GM18909 (cell line): Measurements from ENCODE around the gene RASA3.

ENCODE experiments used
- ATAC-seq: cut with Tn5 transposase; IDR thresholded peaks from one replicate; pipeline ENCODE4 v1.9.1; 2021; ENCODE audit warnings: mild to moderate bottlenecking; ENCODE audit not compliant: unreplicated experiment, poor library complexity

The RASA3 gene

DNA sequence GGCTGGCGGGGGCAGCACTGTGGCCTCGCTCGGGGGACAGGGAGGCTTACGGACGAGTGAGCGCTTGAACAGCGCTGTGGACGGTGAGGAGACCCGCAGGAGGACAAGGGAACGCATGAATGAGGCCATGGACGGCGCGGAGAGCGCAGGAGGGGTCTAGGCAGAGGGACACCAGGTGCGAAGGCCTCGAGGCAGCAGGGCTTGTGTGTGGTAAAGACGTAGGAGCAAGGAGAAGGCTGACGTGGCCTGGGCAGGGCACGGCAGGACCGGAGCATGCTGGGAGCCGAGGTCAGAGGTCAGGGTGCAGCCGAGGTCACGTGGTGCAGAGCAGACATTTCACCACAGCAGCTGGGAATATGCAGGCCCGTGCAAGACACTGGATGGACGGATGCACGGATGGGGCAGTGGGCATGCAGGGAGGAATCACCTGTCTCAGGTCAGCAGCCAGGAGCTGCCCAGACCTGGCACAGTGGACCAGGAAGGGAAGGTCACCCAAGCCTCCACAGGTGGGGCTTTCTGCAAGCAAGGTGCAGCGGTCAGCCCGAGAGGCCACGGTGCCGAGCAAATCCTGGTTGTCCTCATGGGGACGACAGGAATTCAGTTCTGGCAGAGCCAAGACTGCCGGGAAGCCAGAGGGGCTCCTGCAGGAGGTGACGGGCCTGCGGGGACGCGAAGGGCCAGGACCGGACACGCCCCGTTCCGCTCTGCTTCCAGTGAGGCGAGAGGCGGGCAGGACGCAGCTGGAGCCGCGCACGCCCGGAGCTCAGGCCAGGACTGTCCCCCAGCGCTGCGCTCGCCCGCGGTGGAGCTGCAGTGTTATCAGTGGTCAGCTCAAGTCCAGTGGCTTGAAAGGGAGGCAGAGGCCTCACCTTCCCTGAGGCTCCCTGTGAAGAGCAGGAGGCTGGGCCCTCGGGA is 72.2 kb downstream of the RASA3 start:
- no peak for ATAC-seq

DNA sequence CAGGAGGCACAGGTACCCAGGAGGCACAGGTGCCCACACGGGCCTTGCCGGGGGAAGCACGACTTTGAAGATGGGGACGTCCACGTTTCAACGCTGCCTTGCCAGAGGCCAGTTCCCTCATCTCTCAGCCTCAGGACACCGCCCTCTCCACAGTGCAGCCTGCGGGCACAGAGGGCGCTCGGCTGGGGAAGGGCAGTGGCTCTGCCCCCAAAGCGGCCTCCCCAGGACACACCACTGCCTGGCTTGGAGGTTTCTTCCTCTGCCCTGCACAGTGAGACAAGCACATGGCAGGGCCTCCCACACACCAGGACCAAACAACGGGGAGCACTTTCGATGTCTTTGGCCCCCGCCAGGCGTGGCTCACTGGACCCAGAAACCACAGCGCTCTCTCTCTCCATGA is 73.0 kb downstream of the RASA3 start:
- no peak for ATAC-seq

DNA sequence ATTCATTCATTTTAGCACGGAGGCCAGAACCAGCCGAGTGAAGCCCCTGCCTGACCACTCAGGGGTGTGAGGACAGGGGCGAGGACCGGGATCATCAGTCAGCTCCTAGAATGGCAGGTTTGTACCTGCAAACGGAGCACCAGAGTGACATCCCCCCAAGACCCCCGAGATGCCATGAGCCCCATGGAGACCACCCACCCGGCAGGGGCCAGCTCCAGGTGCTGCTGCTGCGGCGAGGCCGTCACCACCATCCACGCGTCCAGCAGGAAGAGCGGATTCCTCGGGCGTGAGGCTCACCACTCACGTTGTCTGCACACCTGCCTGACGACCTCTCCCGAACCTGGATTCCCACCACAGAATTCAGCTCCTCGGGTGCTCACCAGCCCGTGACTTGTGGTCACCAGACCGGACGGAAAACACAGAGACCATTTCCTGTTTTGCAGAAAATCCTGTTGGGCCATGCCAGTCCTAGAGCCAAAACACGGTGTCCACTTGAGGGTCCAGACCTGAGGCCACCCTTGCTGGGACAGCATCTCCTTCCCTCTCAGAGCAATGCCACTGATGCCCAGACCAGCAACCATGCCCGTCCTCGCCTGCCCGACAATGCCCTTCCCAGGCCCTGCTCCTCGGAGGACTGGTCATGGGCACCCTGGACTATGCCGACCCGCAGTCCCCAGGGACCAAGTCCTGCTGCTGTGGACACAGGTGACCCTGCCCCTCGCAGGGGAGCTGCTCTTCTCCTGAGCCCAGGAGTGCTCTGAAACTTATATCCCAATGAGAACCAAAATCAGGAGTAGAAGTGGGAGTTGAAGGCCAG is 74.2 kb downstream of the RASA3 start:
- no peak for ATAC-seq

DNA sequence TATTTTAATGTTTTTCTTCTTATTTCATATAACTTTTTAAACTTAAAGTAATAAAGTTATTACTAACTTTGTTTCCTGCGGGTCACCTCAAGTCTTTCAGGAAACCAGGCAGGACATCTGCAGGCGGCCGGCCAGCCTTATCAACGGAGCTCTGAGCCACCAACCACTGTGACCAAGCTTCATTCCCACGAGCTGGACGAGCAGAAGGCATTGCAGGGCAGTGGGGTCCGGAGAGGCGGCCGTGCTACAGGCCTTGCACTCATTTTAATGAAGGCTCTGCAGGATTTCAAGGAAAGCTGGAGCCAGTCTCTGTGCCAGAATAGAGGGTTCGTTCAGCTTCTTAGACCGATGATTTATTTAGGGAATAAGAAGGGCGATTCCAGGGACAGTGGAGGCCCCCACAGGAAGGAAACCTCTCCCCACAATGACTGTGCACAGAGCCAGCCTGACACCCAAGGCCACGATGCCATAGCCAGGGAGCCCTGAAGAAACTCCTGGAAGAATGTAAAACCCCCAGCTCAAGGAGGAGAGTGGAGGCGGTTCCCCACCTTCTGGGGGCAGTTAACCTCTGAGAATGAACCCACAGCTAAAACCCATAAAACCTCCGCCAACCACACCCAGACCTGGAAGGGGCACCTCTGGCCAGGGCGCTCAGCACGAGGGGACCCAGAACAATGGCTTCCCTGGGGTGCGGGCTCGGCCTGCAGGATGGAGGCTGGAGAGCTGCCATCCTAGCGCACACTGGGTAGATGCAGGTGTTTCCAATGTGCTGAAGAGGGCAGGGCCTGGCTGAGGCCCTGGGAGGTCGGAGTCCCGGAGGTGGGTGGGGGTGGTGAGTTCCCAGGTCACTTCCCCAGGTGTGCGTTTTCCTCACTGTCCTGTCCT is 75.0 kb downstream of the RASA3 start:
- ATAC-seq, result no peak

DNA sequence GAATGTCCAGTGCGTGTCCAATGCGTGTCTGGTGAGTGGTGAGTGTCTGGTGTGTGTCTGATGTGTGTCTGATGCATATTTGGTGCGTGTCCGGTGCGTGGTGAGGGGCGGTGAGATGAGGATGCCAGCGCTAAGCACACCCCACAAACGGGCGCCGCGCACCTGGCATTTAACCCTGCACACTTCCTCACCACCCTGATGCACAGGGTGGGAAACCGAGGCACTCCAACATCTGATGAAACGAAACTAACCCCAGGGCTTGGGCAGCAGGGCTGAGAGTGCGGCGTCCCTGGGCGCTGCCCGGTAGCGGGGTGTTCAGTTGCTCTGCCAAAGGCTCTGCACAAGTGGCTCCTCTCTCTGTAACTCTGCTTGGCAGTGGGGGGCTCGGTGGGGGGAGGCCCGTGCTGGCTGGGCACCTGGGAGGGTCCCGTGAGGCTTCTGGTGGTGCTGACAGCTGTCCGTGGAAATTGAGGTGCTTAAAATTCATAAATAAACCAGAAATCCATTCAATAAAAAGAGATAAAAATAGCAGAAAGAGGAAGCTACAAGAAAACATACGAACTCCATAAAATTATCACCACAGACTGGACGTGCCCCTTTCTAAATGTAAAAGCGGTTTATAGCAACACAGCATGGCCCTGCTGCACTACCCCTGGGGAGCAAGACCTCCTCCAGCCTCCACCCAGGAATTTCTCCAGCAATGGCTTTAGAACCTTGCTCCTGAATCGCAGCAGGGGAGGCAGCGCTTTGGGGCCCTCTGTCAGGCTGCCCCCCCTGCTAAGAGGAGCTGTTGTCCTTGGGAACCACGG is 76.0 kb downstream of the RASA3 start:
- no peak for ATAC-seq

DNA sequence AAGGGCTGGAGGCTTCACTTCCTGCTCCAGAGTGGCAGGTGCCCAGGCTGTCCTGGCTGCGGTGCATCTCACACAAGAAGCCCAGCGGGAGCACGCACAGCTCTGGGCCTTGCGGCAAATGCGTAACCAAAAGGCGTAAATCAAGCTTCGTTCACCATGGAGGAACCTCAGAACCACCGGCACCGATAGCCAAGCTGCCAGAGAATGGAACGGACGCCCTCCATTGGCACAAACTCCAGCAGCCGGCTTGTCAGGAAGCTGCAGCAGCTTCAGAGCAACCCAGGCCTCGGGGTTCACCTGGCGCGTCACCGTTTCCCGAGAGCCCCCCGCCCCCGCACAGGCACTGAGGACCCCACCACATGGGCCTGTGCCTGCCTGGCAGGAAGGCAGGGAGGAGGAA is 76.7 kb downstream of the RASA3 start:
- no peak for ATAC-seq

DNA sequence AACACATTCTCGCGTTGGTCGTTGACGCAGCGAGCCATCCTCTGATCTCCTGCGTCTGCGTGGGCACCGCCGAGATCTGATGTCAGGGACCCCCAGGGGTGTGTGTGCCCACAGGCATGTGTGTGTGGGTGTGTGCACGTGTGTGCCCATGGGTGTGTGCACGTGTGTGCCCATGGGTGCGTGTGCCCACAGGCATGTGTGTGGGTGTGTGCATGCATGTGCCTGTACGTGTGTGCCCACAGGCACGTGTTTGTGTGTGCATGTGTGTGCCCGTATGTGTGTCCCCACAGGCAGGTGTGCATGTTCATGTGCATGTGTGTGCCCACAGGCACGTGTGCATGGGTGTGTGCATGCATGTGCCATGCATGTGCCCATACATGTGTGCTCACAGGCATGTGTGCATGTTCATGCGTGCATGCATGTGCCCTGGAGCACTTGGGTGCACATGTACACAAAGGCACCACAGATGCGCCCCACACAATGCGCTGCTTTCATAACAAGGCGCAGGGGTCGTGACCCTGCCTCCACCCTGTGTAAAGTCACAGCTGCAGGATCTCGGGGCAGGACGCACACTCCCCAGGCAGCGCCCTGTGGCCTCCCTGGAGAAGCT is 77.5 kb downstream of the RASA3 start:
- ATAC-seq, result no peak

DNA sequence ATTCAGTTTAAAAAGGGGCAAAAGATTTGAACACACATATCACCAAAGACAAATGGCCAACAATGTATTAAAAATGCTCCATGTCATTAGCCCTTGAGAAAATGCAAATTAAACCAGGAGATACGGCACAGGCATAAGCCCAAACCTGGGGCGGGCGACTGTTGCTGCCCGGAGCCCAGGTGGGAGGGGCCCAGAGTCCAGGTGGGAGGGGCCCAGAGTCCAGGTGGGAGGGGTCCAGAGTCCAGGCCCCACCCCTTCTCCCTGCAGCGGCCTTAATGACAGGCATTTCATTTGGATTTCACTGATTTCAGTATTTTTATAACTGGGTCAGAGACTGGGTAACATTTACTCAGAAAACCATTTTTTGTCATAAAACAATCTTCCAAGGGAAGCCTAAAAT is 78.2 kb downstream of the RASA3 start:
- no peak for ATAC-seq

DNA sequence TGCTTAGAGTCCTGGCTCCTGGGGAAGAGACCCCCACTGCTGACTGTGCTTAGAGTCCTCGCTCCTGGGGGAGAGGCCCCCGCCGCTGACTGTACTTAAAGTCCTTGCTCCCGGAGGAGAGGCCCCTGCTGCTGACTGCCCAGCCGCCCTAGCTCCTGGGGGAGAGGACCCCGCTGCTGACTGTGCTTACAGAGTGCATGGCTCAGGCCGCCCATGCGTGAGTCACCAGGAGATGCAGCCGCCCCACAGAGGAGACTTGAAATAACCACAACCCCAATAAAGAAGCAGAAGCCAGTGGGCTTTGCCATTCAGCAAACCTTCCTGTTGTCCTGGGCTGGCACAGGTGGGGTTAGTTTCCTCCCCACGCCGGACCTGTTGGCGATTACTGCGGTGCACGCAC is 79.4 kb downstream of the RASA3 start:
- no peak for ATAC-seq

DNA sequence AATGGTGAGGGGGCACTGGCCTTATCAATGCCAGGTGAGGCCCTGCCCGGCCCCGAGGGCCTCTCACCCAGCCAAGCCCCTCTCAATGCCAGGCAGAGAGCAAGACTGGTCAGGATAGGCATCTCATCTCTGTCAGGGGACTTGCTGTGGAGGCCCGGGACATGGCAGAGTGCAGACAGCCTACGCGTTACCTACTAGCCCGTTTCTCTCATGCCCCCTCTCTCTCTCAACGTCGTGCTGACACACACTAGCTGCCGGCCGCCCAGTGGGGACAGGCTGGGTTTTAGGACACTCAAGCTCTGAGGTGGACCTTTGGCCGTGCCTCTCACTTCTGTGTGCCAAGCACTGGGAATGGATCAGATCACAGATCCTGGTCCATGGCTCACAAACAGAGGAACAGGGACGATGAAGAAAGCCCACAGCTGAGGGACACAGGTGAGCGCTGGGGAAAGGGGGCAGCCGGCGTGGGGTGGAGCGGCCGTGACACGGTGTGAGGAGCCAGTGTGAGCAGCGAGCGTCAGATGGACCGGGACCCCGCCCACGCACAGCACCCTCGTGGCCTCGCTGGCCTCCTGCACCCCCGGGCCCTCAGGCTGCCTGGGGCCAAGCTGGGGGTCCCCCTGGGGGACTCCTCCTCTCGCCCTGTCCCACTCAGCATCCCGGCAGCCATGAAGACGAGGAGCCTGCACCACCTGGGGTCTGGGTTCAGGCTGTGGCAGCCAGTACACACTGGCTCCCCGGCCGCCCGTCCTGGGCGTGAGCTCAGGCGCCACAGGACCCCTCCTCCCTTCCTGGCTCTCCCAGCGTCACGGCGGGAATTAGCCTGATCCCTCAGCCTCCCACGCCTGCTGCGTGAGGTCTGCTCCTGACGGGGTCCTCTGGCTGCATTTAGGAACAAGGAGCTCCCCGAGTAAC is 81.6 kb downstream of the RASA3 start:
- no peak for ATAC-seq

DNA sequence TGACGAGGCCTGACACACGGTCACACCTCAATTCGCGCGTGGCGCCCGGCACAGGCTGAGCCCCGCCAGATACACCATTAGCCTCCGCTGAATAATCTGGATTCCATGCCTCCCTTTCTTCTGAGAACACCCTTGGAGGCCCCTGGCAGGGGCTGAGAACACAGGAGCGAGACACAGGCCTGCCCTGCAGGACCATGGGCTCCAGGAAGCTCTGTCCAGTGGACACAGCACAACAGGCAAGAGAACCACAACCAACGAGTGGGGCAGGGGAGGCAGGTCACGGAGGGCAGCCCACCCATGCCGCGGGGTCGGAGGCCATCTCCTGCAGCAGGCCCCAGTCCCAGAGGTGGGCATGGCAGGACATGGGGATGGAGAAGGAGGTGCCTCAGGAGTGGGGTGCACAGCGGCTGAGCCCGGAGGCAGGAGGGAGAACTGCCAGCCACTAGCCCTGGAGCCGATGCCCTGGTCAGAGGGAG is 82.8 kb downstream of the RASA3 start:
- ATAC-seq, result no peak

DNA sequence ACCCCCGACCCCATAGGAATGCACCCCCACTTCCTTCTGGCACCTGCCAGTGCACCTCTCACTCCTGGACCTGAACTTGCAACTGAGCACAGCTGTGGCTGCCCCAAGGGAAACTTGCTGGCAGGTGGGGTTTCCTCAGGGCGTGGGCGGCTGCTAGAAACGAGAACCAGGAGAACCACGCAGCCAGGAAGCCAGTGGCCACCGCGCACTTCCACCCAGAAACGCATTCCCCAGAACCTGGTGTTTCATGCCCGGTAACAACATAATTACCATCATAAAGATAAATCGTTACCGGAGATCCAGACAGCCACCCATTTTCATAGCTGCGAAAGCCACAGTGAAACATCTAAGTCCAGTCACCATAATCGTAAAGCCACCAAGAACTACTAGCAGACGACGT is 83.4 kb downstream of the RASA3 start:
- ATAC-seq, result peak; percentile 72

DNA sequence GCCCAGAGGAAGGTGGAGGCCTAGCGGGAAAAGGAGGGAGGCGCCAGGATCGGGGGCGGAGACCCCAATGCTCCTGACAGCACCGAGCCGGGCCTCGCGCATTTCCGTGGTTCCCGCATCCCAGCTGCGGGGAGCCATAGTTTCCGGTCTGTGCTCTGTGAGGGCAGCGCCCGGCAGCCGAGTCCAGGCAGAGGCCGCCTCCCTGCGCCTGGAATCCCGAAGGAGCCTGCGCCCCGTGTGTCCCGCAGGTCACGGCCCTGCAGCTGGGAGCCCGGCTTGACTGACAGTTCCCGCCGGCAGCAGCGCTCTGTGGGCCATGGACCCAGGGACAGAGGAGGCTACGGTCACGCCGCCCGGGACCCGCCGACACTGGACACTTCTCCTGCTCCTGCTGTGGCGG is 84.0 kb downstream of the RASA3 start:
- peak; percentile 19 for ATAC-seq

DNA sequence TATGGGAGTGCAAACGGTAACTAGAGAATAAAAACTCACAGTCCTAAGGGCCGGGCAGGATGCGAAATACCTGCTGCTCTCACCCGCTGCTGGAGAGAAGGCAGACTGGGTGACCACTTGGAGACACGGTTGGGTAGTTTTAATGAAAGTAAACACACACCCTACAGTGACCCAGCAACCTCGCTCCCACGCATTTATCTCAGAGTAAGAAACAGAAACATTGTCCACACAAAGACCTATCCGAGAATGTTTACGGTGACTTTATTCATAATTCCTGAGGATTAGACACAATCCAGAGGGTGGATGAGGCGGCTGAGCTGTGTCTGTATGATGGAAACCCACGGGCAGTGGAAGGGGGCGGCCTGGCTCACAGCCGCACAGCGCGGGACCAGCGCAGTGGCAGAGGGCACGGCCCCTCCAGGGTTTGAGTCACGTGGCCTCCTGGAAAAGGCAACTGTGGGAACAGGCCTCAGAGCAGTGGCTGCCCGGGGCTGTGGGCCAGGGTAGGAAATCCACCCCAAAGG is 85.0 kb downstream of the RASA3 start:
- no peak for ATAC-seq

DNA sequence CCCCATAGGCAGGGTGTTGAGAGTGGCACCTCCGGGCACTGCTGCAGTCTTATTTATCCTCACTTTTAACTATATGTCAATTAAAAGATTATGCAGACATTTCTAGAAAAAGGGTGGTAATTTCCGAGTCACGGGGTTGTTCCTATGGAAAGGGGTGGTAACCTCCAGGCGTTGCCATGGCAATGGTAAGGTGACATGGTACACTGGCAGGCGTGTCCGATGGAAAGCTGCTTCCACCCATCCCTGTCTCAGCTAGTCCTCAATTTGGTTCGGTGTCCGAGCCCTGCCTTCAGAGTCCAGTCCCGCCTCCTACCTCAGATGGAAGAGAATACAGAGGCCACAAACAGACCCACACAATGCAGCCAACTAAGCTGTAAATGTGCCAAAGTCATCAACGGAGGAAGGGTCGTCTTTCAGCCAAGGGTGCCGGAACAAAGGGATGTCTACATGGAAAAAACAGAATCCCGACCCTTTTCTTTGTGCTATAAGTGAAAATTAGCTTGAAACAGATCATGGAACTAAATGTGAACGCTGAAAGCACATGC is 85.9 kb downstream of the RASA3 start:
- no peak for ATAC-seq

DNA sequence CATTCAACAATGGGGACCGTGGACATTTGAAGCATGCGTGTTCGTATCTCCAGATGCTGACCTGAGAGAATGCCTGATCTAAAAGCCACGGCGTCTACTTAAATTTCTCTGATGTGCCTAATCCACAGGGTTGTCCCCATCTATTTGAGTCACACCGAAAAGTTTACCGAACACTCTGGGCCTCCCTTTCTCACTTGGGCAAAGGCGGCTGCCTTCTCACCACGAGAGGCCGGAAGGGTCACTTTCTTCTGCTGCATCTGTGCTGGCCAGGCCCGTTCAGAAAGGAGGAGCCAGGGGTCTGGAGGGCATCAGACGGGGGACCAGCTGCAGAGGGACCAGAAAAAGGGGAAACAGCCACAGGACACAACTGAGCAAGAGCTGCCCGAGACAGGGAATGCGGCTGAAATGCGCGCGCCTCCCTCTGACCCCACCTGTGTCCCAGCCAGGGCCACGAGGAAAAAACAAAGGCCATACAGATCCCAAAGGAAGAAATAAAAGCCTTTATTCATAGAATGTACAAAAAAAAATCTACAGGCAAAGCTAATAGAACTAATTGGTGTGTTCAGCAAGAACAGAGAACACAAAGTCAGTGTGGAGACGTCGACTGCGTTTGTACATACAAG is 87.2 kb downstream of the RASA3 start:
- no peak for ATAC-seq

DNA sequence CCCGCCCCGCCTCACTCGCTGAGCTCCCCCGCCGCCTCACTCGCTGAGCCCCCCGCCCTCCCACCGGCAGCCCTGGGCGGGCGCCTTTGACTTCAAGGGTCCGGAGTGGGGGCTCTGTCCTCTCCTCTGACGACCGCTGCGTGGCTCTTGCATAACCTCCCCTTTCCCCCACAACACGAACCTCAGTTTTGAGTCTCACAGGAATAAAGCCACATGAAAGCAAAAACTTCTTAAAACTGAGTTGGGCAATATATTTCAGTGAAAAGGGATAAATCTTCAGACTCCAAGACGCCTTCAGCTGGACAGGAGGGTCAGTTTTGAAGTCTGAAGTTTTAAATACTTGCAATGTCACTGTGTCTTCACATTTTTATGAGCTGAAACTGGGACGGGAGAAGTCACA is 87.9 kb downstream of the RASA3 start:
- no peak for ATAC-seq
